HepG2 (cell line): ENCODE data around the gene SPATS2. TPM values are rescaled to one million over a fixed set of nuclear protein-coding genes. Genes with fewer than 3 reads are reported as not detected.

Source experiments
- FOXO4 ChIP-seq: sonication (generic); formaldehyde crosslinking; conservative IDR thresholded peaks from 2 replicates; pipeline ENCODE4 v1.8.1; 2023; ENCODE audit warnings: missing genetic modification reagents
- GPN1 ChIP-seq: sonication (generic); formaldehyde crosslinking; IDR thresholded peaks from 2 replicates; pipeline ENCODE4 v1.5.1; 2020; ENCODE audit warnings: missing genetic modification reagents, borderline replicate concordance
- JUN ChIP-seq: sonication (generic); formaldehyde crosslinking; IDR thresholded peaks from 2 replicates; pipeline ENCODE4 v1.4.0; 2020; ENCODE audit warnings: mild to moderate bottlenecking, missing genetic modification reagents
- MAX ChIP-seq: IDR thresholded peaks from 2 replicates; pipeline ENCODE4 v1.6.1; 2012; ENCODE audit warnings: inconsistent platforms
- PHF20 ChIP-seq: sonication (generic); formaldehyde crosslinking; IDR thresholded peaks from 2 replicates; pipeline ENCODE4 v1.5.0; 2020; ENCODE audit warnings: mild to moderate bottlenecking, missing genetic modification reagents
- SRY ChIP-seq: sonication (generic); formaldehyde crosslinking; IDR thresholded peaks from 2 replicates; pipeline ENCODE4 v1.8.0; 2022; ENCODE audit warnings: mild to moderate bottlenecking, missing genetic modification reagents
- ZNF407 ChIP-seq: sonication (generic); formaldehyde crosslinking; IDR thresholded peaks from one replicate; pipeline ENCODE4 v1.5.1; 2020; ENCODE audit warnings: mild to moderate bottlenecking, missing genetic modification reagents; ENCODE audit errors: not compliant biosample characterization
- ZNF615 ChIP-seq: sonication (generic); formaldehyde crosslinking; IDR thresholded peaks from 2 replicates; pipeline ENCODE4 v1.5.0; 2020; ENCODE audit warnings: mild to moderate bottlenecking, missing genetic modification reagents, borderline replicate concordance
- ZXDC ChIP-seq: sonication (generic); formaldehyde crosslinking; IDR thresholded peaks from 2 replicates; pipeline ENCODE4 v1.5.0; 2020; ENCODE audit warnings: mild to moderate bottlenecking, missing genetic modification reagents
- polyA plus RNA-seq, 8 experiments: library from polyadenylated mRNA; depleted of rRNA in 3 of 8; stranded (reverse) in 7 of 8; unstranded in 1 of 8; fragments of >200 nt; fragmentation: Illumina TruSeq in 4 of 8; extraction: Trizol in 4 of 8; gene quantifications; 2 replicates each; pipeline versions ENCODE4 v1.2.1 to v1.2.3, GENCODE V29; 2011 to 2016; ENCODE audit warnings: low read depth in 4 of 8, missing spikeins in 1 of 8, mixed read lengths in 1 of 8; ENCODE audit not compliant: insufficient read depth in 1 of 8
- total RNA-seq, 5 experiments: library from RNA; depleted of rRNA; stranded (reverse); fragments of >200 nt; fragmentation: Illumina TruSeq; extraction: Trizol; gene quantifications; 2 replicates each; pipeline ENCODE4 v1.2.3, GENCODE V29; 2016; ENCODE audit warnings: low read depth in 1 of 5

The SPATS2 gene
- total and polyA plus RNA-seq, 2 of the 13 experiments (the other 11 are each of a cell fraction or from before 2014, with no cell fraction given), result 19.3 to 28.1 TPM

- TF ChIP-seq ZNF407 (CRISPR knock-in tag), result no peak
- TF ChIP-seq GPN1 (CRISPR knock-in tag), result no peak
- no peak for TF ChIP-seq FOXO4 (CRISPR knock-in tag)
- TF ChIP-seq ZXDC (CRISPR knock-in tag), result no peak
- TF ChIP-seq JUN, result no peak
- TF ChIP-seq ZNF615, result no peak
- TF ChIP-seq SRY (CRISPR knock-in tag), result no peak
- TF ChIP-seq MAX, result no peak
- TF ChIP-seq PHF20 (CRISPR knock-in tag), result no peak
These were observed 191.9 kb downstream of the SPATS2 start (continued) for GRCh38 chr12:49559011-49559675.
